ENCODE data around the gene ERMARD. TPM values are rescaled to one million over a fixed set of nuclear protein-coding genes. Genes with fewer than 3 reads are reported as not detected.
A peak's percentile ranks its signal among the peaks of the same experiment; 100 is the strongest.

Gene ERMARD
- total RNA-seq, 1 experiment from 2014 or later = 25.3 TPM

DNA sequence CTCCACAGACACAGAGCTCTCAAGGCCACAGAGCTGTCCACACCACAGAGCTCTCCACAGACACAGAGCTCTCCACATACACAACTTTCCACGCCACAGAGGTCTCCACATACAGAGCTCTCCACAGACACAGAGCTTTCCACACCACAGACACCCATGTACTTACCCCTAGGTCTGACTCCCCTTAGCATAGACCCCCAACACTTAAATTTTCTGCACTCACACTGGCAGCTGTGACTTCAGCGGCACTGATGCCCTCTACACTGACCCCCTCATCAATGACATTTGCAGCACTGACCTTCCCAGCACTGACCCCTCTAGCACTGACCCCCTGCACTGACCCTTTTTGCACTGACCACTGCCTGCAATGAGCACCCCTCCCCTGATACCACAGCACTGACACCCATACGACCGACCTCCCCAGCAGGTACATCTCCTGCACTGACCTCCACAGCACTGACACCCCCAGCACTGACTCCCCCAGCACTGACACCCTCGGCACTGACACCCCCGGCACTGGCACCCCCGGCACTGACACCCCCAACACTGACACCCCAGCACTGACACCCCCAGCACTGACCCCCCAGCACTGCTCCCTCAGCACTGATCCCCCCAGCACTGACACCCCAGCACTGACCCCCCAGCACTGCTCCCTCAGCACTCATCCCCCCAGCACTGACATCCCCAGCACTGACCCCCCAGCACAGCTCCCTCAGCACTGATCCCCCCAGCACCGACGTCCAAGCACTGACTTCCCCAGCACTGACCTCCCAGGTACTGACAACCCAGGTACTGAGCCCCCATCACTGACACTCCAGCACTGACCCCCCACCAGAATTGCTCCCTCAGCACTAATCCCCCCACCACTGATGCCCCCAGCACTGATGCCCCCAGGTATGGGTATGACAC is 56.5 kb downstream of the ERMARD start:
- ChIA-PET CTCF (interaction anchor here (1.0 to 4.4 kb wide), 2 partner anchors 18 to 24 kb away, joined by 3 to 24 read pairs; no protein-coding TSS in a partner anchor), POLR2A (interaction anchor here (1.0 kb wide), 1 partner anchor 56 kb away, joined by 3 read pairs; the partner anchor contains the start of genes DYNLT2 and ERMARD)
- Mint-ChIP-seq H3K27ac (ENCODE audit: unreplicated experiment) (peak overlapping the region; percentile 90), H3K27me3 (ENCODE audit: insufficient read depth, unreplicated experiment) (no peaks in the 10 kb centered on the region), H3K4me3 (ENCODE audit: unreplicated experiment) (peak overlapping the region; percentile 12), H3K36me3 (ENCODE audit: insufficient read depth, unreplicated experiment) (peaks cover 30% of the 10 kb centered on the region), H3K9me3 (ENCODE audit: unreplicated experiment) (peaks cover 11% of the 10 kb centered on the region), H3K4me1 (ENCODE audit: low read depth, unreplicated experiment) (peaks cover 74% of the 10 kb centered on the region)
- DNase-seq = no peak
- no peaks in the 10 kb centered on the region for H3K27me3 ChIP-seq (replicated peaks; ENCODE audit: control insufficient read depth, insufficient read depth, low read length)
- H3K4me1 ChIP-seq = peaks cover 69% of the 10 kb centered on the region
- peaks cover 2% of the 10 kb centered on the region; the same call in 1 of the 2 replicates for H3K36me3 ChIP-seq (ENCODE audit: control insufficient read depth, insufficient read depth, low read length)
- H3K9me3 ChIP-seq = no peaks in the 10 kb centered on the region
- BruUV-seq (replicated peaks) = no TSS peak
- intact Hi-C loops (cut with micrococcal nuclease; ENCODE audit: unreplicated experiment) = no loop called here
- no peak overlapping the region for H3K4me3 ChIP-seq (ENCODE audit: low read depth, low read length)
- TF ChIP-seq, protein P1, sequence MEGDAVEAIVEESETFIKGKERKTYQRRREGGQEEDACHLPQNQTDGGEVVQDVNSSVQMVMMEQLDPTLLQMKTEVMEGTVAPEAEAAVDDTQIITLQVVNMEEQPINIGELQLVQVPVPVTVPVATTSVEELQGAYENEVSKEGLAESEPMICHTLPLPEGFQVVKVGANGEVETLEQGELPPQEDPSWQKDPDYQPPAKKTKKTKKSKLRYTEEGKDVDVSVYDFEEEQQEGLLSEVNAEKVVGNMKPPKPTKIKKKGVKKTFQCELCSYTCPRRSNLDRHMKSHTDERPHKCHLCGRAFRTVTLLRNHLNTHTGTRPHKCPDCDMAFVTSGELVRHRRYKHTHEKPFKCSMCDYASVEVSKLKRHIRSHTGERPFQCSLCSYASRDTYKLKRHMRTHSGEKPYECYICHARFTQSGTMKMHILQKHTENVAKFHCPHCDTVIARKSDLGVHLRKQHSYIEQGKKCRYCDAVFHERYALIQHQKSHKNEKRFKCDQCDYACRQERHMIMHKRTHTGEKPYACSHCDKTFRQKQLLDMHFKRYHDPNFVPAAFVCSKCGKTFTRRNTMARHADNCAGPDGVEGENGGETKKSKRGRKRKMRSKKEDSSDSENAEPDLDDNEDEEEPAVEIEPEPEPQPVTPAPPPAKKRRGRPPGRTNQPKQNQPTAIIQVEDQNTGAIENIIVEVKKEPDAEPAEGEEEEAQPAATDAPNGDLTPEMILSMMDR (IDR thresholded peaks at IDR 0.05; ENCODE audit: insufficient read depth in 1 of 2, low read depth in 1 of 2, low read length in 1 of 2, severe bottlenecking in 1 of 2, unreplicated experiment in 1 of 2) = no peak

DNA sequence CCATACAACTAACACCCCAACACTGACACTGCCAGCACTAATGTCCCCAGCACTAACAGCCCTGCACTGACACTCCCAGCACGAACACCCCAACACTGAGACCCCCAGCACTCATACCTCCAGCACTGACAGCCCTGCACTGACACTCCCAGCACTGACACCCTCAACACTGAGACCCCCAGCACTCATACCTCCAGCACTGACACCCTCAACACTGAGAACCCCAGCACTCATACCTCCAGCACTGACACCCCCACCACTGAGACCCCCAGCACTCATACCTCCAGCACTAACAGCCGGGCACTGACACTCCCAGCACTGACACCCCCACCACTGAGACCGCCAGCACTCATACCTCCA is 57.2 kb downstream of the ERMARD start:
- POLR2A ChIA-PET = no interaction called here
- H3K36me3 Mint-ChIP-seq (ENCODE audit: insufficient read depth, unreplicated experiment) = peaks cover 30% of the 10 kb centered on the region
- intact Hi-C loops (cut with micrococcal nuclease; ENCODE audit: unreplicated experiment) = no loop called here
- Histone ChIP-seq H3K27me3 (replicated peaks; ENCODE audit: control insufficient read depth, insufficient read depth, low read length) (no peaks in the 10 kb centered on the region), H3K4me3 (ENCODE audit: low read depth, low read length) (no peak overlapping the region), H3K9me3 (no peaks in the 10 kb centered on the region), H3K4me1 (peaks cover 62% of the 10 kb centered on the region), H3K36me3 (ENCODE audit: control insufficient read depth, insufficient read depth, low read length) (no peaks in the 10 kb centered on the region)
- TF ChIP-seq, protein P1 (IDR thresholded peaks at IDR 0.05; ENCODE audit: insufficient read depth in 1 of 2, low read depth in 1 of 2, low read length in 1 of 2, severe bottlenecking in 1 of 2, unreplicated experiment in 1 of 2) = no peak
- H3K27me3 Mint-ChIP-seq (ENCODE audit: insufficient read depth, unreplicated experiment) = no peaks in the 10 kb centered on the region
- H3K27ac Mint-ChIP-seq (ENCODE audit: unreplicated experiment) = peak overlapping the region; percentile 90
- DNase-seq = no peak
- CTCF ChIA-PET = no interaction called here
- peaks cover 11% of the 10 kb centered on the region for H3K9me3 Mint-ChIP-seq (ENCODE audit: unreplicated experiment)
- peaks cover 73% of the 10 kb centered on the region for H3K4me1 Mint-ChIP-seq (ENCODE audit: low read depth, unreplicated experiment)
- no peak overlapping the region for H3K4me3 Mint-ChIP-seq (ENCODE audit: unreplicated experiment)
- BruUV-seq (replicated peaks) = no TSS peak

DNA sequence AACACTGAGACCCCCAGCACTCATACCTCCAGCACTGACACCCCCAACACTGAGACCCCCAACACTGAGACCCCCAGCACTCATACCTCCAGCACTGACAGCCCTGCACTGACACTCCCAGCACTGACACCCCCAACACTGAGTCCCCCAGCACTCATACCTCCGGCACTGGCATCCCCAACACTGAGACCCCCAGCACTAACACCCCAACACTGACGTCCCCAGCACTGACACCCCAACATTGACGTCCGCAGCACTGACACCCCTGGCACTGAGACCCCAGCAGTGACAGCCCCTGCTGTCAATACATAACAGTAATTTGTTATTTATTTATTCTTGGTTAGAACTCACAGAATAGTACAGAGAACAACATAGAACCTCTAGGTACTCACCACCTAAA is 58.0 kb downstream of the ERMARD start:
- peaks cover 26% of the 10 kb centered on the region for H3K36me3 Mint-ChIP-seq (ENCODE audit: insufficient read depth, unreplicated experiment)
- intact Hi-C loops (cut with micrococcal nuclease; ENCODE audit: unreplicated experiment) = no loop called here
- no TSS peak for BruUV-seq (replicated peaks)
- H3K4me3 Mint-ChIP-seq (ENCODE audit: unreplicated experiment) = peak overlapping the region; percentile 66
- no peak overlapping the region; the same call in 1 of the 2 replicates for H3K4me3 ChIP-seq (ENCODE audit: low read depth, low read length)
- peaks cover 2% of the 10 kb centered on the region for H3K36me3 ChIP-seq (ENCODE audit: control insufficient read depth, insufficient read depth, low read length)
- POLR2A ChIA-PET = interaction anchor here (1.4 to 3.2 kb wide), 2 partner anchors 9 to 58 kb away, joined by 4 to 51 read pairs; partner anchors contain the start of genes DYNLT2 and ERMARD
- H3K4me1 ChIP-seq = peaks cover 54% of the 10 kb centered on the region
- no peaks in the 10 kb centered on the region for H3K27me3 Mint-ChIP-seq (ENCODE audit: insufficient read depth, unreplicated experiment)
- no peaks in the 10 kb centered on the region for H3K9me3 ChIP-seq
- TF ChIP-seq, protein P1 (IDR thresholded peaks at IDR 0.05; ENCODE audit: insufficient read depth in 1 of 2, low read depth in 1 of 2, low read length in 1 of 2, severe bottlenecking in 1 of 2, unreplicated experiment in 1 of 2) = no peak
- H3K27me3 ChIP-seq (replicated peaks; ENCODE audit: control insufficient read depth, insufficient read depth, low read length) = no peaks in the 10 kb centered on the region
- no peak for DNase-seq
- H3K9me3 Mint-ChIP-seq (ENCODE audit: unreplicated experiment) = peaks cover 11% of the 10 kb centered on the region
- H3K4me1 Mint-ChIP-seq (ENCODE audit: low read depth, unreplicated experiment) = peaks cover 65% of the 10 kb centered on the region
- peak overlapping the region; percentile 92 for H3K27ac Mint-ChIP-seq (ENCODE audit: unreplicated experiment)
- CTCF ChIA-PET = interaction anchor here (1.0 to 1.7 kb wide), 2 partner anchors 19 to 23 kb away, joined by 4 to 11 read pairs; no protein-coding TSS in a partner anchor

Data from Caco-2 (cell line).